ENCODE results near the gene TEX35.

Gene TEX35

DNA sequence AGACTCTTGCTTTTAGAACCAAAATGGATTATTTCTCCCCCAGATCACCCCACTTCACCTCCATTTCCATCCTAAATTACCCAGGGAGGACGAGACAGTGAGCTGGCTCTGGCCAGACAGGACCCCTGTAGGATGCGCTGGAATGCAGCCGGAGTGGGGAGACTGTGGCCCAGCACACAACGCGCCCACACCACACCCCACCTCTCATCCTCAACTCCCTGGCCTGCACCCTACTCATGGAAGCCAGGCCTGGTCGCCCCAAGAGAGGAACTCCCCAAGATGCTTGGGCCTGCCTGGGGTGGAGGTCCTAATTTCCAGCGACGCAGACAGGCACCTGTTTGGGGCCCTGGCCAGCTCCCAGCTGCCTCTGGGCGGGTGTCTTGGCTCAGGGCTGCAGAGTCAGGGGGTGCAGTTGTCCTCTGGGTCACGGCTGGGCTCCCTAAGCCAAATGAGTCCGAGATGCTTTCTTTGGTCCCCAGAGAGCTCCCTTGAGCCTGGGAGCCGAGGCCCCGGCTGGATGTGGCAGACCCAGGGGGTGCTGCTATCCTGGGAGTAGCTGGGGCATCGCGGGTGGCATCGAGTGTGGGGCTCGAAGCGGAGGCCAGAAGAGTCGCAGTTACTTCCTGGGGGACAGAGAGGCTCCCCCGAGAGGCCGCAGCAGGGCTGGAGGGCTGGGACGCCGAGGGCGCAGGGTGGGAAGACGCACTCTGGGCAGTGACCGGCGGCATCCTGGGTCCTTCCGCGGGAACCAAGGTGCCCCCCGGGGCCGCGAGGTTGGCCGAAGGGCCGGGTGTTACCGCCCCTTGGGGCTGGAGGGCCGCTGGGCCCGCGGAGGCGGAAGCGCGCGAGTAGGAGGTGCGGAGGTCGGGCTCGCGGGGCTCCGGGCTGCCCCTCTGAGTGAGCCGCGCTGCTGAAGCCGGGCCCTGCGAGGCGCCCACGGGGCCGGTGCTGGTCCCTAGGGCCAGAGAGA lies 26.5 kb upstream of the TEX35 start:
- no peak for DNase-seq (ENCODE audit: low read depth)
- TF ChIP-seq, protein P1, sequence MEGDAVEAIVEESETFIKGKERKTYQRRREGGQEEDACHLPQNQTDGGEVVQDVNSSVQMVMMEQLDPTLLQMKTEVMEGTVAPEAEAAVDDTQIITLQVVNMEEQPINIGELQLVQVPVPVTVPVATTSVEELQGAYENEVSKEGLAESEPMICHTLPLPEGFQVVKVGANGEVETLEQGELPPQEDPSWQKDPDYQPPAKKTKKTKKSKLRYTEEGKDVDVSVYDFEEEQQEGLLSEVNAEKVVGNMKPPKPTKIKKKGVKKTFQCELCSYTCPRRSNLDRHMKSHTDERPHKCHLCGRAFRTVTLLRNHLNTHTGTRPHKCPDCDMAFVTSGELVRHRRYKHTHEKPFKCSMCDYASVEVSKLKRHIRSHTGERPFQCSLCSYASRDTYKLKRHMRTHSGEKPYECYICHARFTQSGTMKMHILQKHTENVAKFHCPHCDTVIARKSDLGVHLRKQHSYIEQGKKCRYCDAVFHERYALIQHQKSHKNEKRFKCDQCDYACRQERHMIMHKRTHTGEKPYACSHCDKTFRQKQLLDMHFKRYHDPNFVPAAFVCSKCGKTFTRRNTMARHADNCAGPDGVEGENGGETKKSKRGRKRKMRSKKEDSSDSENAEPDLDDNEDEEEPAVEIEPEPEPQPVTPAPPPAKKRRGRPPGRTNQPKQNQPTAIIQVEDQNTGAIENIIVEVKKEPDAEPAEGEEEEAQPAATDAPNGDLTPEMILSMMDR (IDR thresholded peaks at IDR 0.05; ENCODE audit: control insufficient read depth, insufficient read depth, low read depth, low read length, missing control alignments) = no peak
- no peak overlapping the region for H3K4me3 ChIP-seq (ENCODE audit: control insufficient read depth, low read depth, low read length)

DNA sequence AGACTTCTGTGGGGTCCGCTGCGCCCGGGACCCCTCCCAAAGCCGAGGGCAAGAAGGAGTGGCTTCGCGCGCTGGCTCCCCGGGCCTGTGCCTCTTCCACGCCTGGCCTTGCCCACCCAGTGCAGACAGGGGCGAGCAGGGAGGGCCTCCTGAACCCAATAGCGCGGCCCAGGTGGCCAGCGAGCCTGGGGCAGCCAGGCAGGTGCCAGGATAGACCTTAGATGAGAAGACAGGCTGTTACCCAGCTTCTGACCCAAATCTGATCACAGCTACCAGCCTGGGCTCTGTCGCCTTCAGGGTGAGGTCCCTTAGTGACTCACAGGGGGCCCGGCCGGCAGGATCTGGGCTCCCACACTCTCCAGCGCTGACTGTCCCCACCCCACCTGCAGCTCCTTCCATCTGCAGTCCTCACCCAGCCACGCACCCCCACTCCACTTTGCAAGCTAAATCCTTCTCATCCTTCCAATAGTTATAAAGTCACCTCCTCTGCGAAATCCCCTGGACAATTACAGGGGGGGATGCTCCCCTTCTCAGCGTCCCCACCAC lies 25.8 kb upstream of the TEX35 start:
- TF ChIP-seq, protein P1 (IDR thresholded peaks at IDR 0.05; ENCODE audit: control insufficient read depth, insufficient read depth, low read depth, low read length, missing control alignments) = no peak
- DNase-seq (ENCODE audit: low read depth) = no peak
- no peak overlapping the region for H3K4me3 ChIP-seq (ENCODE audit: control insufficient read depth, low read depth, low read length)

DNA sequence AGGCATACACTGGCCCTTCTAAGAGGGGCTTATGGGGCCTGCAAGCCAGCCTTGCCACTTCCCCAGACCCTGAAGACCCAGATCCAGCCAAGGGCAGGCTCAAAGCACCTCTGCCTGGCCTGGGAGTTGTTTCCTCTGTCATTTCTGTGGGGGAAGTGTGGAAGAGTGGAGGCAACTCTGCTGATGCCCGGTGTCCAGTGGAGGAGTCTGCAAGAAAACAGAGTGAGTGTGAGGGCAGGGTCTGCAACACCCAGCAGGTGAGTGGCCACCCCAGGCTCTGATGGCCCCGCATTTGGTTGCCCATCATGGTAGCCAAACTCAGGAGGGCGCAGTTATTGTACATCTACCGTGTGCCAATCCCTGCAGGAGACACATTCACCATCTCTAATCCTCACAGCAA lies 24.5 kb upstream of the TEX35 start:
- TF ChIP-seq, protein P1 (IDR thresholded peaks at IDR 0.05; ENCODE audit: control insufficient read depth, insufficient read depth, low read depth, low read length, missing control alignments) = no peak
- no peak overlapping the region for H3K4me3 ChIP-seq (ENCODE audit: control insufficient read depth, low read depth, low read length)
- DNase-seq (ENCODE audit: low read depth) = no peak

DNA sequence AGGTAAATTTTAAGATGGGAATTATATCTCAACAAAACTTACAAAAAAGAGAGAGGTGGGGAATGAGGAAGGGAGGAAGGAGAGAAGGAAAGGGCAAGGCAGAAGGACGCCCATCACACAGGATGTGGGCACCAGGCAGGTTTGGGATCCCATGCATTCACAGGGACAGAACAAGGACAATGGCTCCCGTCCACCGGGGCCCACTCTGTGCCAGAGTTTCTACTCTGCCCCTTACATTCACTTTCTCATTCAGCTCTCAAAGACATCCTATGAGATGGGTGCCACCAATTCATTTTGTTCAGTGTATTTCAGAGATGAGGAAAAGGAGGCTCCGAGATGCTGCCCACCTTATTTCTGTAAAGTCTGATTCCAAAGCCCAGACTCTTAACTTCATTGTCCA lies 23.5 kb upstream of the TEX35 start:
- DNase-seq (ENCODE audit: low read depth) = no peak
- TF ChIP-seq, protein P1 (IDR thresholded peaks at IDR 0.05; ENCODE audit: control insufficient read depth, insufficient read depth, low read depth, low read length, missing control alignments) = no peak

DNA sequence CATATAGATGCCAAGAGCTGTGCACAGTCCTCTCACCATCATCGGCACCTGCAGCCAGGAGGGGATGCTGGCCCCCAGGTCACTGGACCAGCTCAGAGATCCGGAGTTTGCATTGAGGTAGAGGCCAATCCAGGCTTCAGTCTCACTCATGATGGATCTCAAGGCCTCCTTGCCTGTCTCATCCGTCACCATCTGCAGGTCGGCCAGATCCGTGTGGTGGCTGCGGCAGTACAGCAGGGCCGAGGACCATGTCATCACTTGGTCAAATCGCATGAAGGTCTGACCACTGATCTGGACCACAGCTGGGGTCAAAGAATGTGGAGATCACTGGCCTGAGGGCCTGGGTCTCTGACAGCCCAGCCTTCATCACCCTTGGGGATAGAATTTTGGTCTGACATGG lies 22.8 kb upstream of the TEX35 start:
- H3K4me3 ChIP-seq (ENCODE audit: control insufficient read depth, low read depth, low read length) = no peak overlapping the region
- TF ChIP-seq, protein P1 (IDR thresholded peaks at IDR 0.05; ENCODE audit: control insufficient read depth, insufficient read depth, low read depth, low read length, missing control alignments) = no peak
- DNase-seq (ENCODE audit: low read depth) = no peak

More for the DNA sequence above, 23.5 kb upstream of the TEX35 start:
- H3K4me3 ChIP-seq (ENCODE audit: control insufficient read depth, low read depth, low read length) = no peak overlapping the region

DNA sequence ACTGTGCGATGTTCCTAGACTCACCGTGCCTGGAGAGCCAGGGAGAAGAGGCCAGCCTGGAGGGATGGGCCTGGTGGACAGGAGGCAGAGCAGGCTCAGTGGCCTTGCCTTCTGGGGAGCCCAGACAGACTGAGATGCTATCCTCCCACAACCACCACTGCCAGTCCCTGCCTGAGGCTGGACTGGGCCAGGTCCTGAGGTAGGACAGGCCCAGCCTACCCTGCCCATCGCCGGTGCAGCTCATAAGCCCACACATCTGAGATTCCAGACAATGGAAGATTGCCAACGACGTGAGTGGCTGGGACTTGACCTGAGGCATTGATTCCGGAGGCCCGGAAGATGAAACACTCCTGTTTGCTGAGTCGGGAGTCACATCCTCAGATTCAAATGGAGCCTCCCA lies 21.9 kb upstream of the TEX35 start:
- no peak for DNase-seq (ENCODE audit: low read depth)
- TF ChIP-seq, protein P1 (IDR thresholded peaks at IDR 0.05; ENCODE audit: control insufficient read depth, insufficient read depth, low read depth, low read length, missing control alignments) = no peak
- H3K4me3 ChIP-seq (ENCODE audit: control insufficient read depth, low read depth, low read length) = no peak overlapping the region
